Memory B cell (primary cell): Measurements from ENCODE around the gene TMUB2.
"Not testable (repeated sequence)": the region's sequence is repeated elsewhere in the genome, so short reads cannot be mapped to it uniquely, and the experiment has no call there.

Experiments
- ATAC-seq: fragments of 150-1000 bp; cut with Tn5 transposase; 2 replicates; pipeline ENCODE4 v1.10.0; 2021; ENCODE audit warnings: low read depth, mild to moderate bottlenecking, moderate library complexity
- DNase-seq, 2 donors: peaks; one replicate each; pipeline ENCODE4 v3.0.0; 2022; ENCODE audit warnings: low spot score in 2 of 2
- H3K27ac Mint-ChIP-seq: one replicate; pipeline ENCODE4 v1.8.0; 2022; ENCODE audit warnings: mild to moderate bottlenecking, moderate library complexity, mixed read lengths
- H3K27me3 Mint-ChIP-seq: one replicate; pipeline ENCODE4 v1.8.0; 2022; ENCODE audit warnings: mixed read lengths
- H3K36me3 Mint-ChIP-seq: one replicate; pipeline ENCODE4 v1.8.0; 2022; ENCODE audit warnings: mild to moderate bottlenecking, mixed read lengths
- H3K4me1 Mint-ChIP-seq: one replicate; pipeline ENCODE4 v1.8.0; 2022; ENCODE audit warnings: mixed read lengths
- H3K4me3 Mint-ChIP-seq: one replicate; pipeline ENCODE4 v1.8.0; 2022; ENCODE audit warnings: mild to moderate bottlenecking, moderate library complexity, mixed read lengths
- H3K9me3 Mint-ChIP-seq: one replicate; pipeline ENCODE4 v1.8.0; 2022; ENCODE audit warnings: mixed read lengths

TMUB2 gene

GRCh38 chr17:44229090-44229489, 42.3 kb downstream of the TMUB2 start:
- H3K4me1 Mint-ChIP-seq: no peaks in the 10 kb centered on the region
- no peak overlapping the region for H3K27ac Mint-ChIP-seq
- H3K9me3 Mint-ChIP-seq: no peaks in the 10 kb centered on the region
- no peaks in the 10 kb centered on the region for H3K36me3 Mint-ChIP-seq
- H3K27me3 Mint-ChIP-seq: no peaks in the 10 kb centered on the region
- ATAC-seq: no peak
- no peak overlapping the region for H3K4me3 Mint-ChIP-seq
- DNase-seq: no peak

DNA sequence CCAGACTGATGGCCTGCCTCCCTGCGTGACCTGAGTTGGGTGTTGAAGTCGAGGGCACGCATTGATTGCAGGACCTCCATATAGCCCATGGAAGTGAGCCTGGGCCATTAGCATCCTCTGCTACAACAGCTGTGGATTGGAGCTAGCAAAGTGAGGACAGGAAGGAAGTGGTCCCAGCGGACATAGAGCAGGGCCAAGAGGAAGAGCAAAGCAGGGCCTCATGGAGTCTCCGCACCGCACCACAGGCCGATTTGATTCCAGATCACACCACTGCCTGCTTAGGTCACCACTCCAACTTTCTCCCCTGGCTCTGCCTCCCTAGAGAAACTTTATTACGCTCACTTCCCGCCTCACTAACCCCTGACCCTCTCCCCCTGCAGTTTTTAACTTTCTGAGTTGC, 43.4 kb downstream of the TMUB2 start:
- no peak for ATAC-seq
- Mint-ChIP-seq H3K36me3 (no peaks in the 10 kb centered on the region), H3K27ac (no peak overlapping the region), H3K4me1 (no peaks in the 10 kb centered on the region), H3K4me3 (no peak overlapping the region), H3K9me3 (no peaks in the 10 kb centered on the region), H3K27me3 (peaks cover 3% of the 10 kb centered on the region)
- no peak for DNase-seq

GRCh38 chr17:44232061-44232460, 45.3 kb downstream of the TMUB2 start:
- Mint-ChIP-seq H3K27ac (no peak overlapping the region), H3K4me3 (no peak overlapping the region), H3K9me3 (no peaks in the 10 kb centered on the region), H3K4me1 (no peaks in the 10 kb centered on the region), H3K36me3 (no peaks in the 10 kb centered on the region), H3K27me3 (peaks cover 4% of the 10 kb centered on the region)
- no peak for ATAC-seq
- DNase-seq: no peak

DNA sequence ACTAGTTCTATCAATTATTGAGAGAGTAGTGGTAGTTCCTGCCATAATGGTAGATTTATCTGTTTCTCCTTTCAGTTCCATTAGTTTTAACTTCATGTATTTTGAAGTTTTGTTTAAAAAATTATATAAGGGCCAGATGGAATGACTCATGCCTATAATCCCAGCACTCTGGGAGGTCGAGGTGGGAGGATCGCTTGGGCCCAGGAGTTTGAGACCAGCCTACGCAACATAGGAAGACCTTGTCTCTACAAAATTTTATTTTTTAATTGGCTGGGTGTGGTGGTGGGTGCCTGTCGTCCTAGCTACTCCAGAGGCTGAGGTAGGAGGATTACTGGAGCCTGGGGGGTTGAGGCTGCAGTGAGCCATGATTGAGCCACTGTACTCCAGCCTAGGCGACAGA, 46.8 kb downstream of the TMUB2 start:
- no peak overlapping the region for H3K4me3 Mint-ChIP-seq

GRCh38 chr17:44235583-44235936, 48.8 kb downstream of the TMUB2 start:
- DNase-seq: no peak
- no peaks in the 10 kb centered on the region for H3K9me3 Mint-ChIP-seq
- no peaks in the 10 kb centered on the region for H3K4me1 Mint-ChIP-seq

More for the DNA sequence above, 46.8 kb downstream of the TMUB2 start:
- DNase-seq (no peak), ATAC-seq (no peak)
- Mint-ChIP-seq H3K27me3 (peaks cover 4% of the 10 kb centered on the region), H3K27ac (no peak overlapping the region), H3K36me3 (no peaks in the 10 kb centered on the region), H3K4me1 (no peaks in the 10 kb centered on the region), H3K9me3 (no peaks in the 10 kb centered on the region)

DNA sequence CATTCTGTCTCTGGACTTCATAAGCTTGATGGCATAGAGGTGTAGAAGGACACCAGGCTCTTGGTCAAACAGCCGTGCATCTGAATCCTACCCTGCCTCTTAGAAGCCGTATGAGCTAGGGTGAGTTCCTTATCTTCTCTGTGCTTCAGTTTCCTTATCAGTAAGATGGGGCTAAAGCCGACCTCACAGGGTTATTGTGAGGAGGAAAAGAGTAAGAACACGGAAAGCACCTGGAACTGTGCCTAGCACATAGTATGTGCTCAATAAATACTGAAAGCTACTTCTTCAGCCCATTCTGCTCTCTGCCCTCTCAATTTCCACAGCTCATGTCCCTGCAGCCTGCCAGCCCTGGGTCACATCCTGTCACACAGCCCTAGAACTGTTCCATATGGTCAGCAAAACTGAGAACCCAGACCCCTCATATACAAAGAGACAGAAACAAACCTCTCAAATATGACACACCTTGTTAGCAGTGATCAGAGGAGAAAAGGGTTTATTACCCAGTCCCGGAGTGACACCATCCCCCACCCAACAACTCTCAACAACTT, 49.7 kb downstream of the TMUB2 start:
- DNase-seq: no peak
- ATAC-seq: no peak
- Mint-ChIP-seq H3K27me3 (peaks cover 4% of the 10 kb centered on the region), H3K4me3 (no peak overlapping the region), H3K27ac (no peak overlapping the region), H3K4me1 (no peaks in the 10 kb centered on the region), H3K9me3 (no peaks in the 10 kb centered on the region), H3K36me3 (no peaks in the 10 kb centered on the region)

More at GRCh38 chr17:44235583-44235936, 48.8 kb downstream of the TMUB2 start:
- ATAC-seq: no peak
- H3K36me3 Mint-ChIP-seq: no peaks in the 10 kb centered on the region
- no peak overlapping the region for H3K27ac Mint-ChIP-seq
- H3K4me3 Mint-ChIP-seq: no peak overlapping the region
- peaks cover 4% of the 10 kb centered on the region for H3K27me3 Mint-ChIP-seq

- not testable (repeated sequence) for DNase-seq, H3K4me3 Mint-ChIP-seq, H3K27me3 Mint-ChIP-seq, ATAC-seq, H3K4me1 Mint-ChIP-seq, H3K9me3 Mint-ChIP-seq, H3K27ac Mint-ChIP-seq, H3K36me3 Mint-ChIP-seq
Observed at GRCh38 chr17:44237886-44238285, 51.1 kb downstream of the TMUB2 start.

GRCh38 chr17:44241106-44241624, 54.4 kb downstream of the TMUB2 start:
- no peak overlapping the region for H3K4me3 Mint-ChIP-seq
- ATAC-seq (peak; percentile 52), DNase-seq (no peak)
- no peaks in the 10 kb centered on the region for H3K36me3 Mint-ChIP-seq
- H3K9me3 Mint-ChIP-seq: peaks cover 3% of the 10 kb centered on the region
- H3K4me1 Mint-ChIP-seq: peaks cover 11% of the 10 kb centered on the region
- no peak overlapping the region for H3K27ac Mint-ChIP-seq
- peaks cover 2% of the 10 kb centered on the region for H3K27me3 Mint-ChIP-seq
